ENCODE measurements around the gene CES2. TPM values are rescaled to one million over a fixed set of nuclear protein-coding genes. Genes with fewer than 3 reads are reported as not detected.

Gene CES2
- total and polyA plus RNA-seq, 10 of the 15 experiments (the other 5 are each of a cell fraction or from before 2014, with no cell fraction given), result 1.6 to 33.7 (median 21.0) TPM

DNA sequence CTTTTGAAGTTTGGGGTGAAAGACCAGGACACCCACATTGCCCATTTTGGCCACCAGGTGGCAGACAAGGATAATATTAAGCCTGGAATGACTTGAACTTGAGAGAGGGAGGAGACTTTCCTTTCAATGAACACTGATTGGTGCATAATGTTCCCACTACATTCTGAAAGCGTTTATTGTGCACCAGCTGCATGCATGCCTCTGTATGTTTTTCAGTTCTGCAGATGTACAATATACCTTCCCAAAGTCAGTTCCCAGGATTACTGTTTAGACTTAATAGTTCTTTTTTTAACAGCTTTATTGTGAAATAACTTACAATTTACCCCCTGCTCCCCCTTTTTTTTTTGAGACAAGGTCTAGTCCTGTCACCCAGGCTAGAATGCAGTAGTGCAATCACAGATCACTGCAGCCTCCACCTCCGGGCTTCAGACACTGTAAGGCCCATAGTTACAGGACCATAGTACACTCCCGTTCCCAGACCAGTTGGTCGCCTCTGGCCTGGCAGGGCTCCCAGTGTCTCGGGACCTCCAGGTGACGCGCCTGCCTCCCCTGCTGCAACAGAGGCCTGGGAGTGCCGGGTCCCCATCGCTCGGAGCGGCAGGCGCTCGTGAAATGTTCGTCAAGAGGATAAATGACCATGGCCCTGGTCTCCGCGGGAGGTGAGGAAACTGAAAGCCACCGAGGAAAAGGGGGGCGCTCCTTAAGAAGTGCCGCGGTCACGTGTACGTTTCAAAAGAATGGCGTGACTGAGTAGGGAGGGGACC, 12.2 kb downstream of the CES2 start:
- intact Hi-C loops (cut with micrococcal nuclease; ENCODE audit: unreplicated experiment), result loop anchor here (1.0 kb wide), 1 partner anchor 52 kb away; no protein-coding TSS in a partner anchor
- POLR2A ChIA-PET, result no interaction called here
- H3K9ac ChIP-seq (ENCODE audit: control insufficient read depth, insufficient read depth, low read length), result peak overlapping the region; percentile 31; the same call in 1 of the 2 replicates
- TF ChIP-seq STAT1 (conservative IDR thresholded peaks at IDR 0.05) (no peak), CREB1 (IDR thresholded peaks at IDR 0.05; ENCODE audit: low read depth) (no peak), RFX5 (IDR thresholded peaks at IDR 0.05; ENCODE audit: low read depth, low read length) (no peak), RELA (IDR thresholded peaks at IDR 0.05; ENCODE audit: borderline replicate concordance, partially characterized antibody) (no peak), TARDBP (IDR thresholded peaks at IDR 0.05; ENCODE audit: borderline replicate concordance) (no peak), JUND (IDR thresholded peaks at IDR 0.05; ENCODE audit: low read depth, low read length) (no peak), IKZF2 (IDR thresholded peaks at IDR 0.05) (no peak), BHLHE40 (IDR thresholded peaks at IDR 0.05; ENCODE audit: borderline replicate concordance in 1 of 2, low read depth in 2 of 2, low read length in 1 of 2) (peak; percentile 18 to 65; a peak in 2 of 4 replicates), TAF1 (IDR thresholded peaks at IDR 0.05; ENCODE audit: borderline replicate concordance, low read depth, low read length) (no peak), ZNF24 (IDR thresholded peaks at IDR 0.05) (no peak)
- TF ChIP-seq, protein P1, sequence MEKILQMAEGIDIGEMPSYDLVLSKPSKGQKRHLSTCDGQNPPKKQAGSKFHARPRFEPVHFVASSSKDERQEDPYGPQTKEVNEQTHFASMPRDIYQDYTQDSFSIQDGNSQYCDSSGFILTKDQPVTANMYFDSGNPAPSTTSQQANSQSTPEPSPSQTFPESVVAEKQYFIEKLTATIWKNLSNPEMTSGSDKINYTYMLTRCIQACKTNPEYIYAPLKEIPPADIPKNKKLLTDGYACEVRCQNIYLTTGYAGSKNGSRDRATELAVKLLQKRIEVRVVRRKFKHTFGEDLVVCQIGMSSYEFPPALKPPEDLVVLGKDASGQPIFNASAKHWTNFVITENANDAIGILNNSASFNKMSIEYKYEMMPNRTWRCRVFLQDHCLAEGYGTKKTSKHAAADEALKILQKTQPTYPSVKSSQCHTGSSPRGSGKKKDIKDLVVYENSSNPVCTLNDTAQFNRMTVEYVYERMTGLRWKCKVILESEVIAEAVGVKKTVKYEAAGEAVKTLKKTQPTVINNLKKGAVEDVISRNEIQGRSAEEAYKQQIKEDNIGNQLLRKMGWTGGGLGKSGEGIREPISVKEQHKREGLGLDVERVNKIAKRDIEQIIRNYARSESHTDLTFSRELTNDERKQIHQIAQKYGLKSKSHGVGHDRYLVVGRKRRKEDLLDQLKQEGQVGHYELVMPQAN (conservative IDR thresholded peaks at IDR 0.05), result no peak; the same call in 1 of the 2 replicates
- TF ChIP-seq, protein P2, sequence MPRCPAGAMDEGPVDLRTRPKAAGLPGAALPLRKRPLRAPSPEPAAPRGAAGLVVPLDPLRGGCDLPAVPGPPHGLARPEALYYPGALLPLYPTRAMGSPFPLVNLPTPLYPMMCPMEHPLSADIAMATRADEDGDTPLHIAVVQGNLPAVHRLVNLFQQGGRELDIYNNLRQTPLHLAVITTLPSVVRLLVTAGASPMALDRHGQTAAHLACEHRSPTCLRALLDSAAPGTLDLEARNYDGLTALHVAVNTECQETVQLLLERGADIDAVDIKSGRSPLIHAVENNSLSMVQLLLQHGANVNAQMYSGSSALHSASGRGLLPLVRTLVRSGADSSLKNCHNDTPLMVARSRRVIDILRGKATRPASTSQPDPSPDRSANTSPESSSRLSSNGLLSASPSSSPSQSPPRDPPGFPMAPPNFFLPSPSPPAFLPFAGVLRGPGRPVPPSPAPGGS (IDR thresholded peaks at IDR 0.05; ENCODE audit: borderline replicate concordance, insufficient read depth, low read depth, low read length, poor library complexity, severe bottlenecking), result no peak
- TF ChIP-seq, protein P3, sequence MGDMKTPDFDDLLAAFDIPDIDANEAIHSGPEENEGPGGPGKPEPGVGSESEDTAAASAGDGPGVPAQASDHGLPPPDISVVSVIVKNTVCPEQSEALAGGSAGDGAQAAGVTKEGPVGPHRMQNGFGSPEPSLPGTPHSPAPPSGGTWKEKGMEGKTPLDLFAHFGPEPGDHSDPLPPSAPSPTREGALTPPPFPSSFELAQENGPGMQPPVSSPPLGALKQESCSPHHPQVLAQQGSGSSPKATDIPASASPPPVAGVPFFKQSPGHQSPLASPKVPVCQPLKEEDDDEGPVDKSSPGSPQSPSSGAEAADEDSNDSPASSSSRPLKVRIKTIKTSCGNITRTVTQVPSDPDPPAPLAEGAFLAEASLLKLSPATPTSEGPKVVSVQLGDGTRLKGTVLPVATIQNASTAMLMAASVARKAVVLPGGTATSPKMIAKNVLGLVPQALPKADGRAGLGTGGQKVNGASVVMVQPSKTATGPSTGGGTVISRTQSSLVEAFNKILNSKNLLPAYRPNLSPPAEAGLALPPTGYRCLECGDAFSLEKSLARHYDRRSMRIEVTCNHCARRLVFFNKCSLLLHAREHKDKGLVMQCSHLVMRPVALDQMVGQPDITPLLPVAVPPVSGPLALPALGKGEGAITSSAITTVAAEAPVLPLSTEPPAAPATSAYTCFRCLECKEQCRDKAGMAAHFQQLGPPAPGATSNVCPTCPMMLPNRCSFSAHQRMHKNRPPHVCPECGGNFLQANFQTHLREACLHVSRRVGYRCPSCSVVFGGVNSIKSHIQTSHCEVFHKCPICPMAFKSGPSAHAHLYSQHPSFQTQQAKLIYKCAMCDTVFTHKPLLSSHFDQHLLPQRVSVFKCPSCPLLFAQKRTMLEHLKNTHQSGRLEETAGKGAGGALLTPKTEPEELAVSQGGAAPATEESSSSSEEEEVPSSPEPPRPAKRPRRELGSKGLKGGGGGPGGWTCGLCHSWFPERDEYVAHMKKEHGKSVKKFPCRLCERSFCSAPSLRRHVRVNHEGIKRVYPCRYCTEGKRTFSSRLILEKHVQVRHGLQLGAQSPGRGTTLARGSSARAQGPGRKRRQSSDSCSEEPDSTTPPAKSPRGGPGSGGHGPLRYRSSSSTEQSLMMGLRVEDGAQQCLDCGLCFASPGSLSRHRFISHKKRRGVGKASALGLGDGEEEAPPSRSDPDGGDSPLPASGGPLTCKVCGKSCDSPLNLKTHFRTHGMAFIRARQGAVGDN (IDR thresholded peaks at IDR 0.05), result no peak
- TF ChIP-seq, protein P4, sequence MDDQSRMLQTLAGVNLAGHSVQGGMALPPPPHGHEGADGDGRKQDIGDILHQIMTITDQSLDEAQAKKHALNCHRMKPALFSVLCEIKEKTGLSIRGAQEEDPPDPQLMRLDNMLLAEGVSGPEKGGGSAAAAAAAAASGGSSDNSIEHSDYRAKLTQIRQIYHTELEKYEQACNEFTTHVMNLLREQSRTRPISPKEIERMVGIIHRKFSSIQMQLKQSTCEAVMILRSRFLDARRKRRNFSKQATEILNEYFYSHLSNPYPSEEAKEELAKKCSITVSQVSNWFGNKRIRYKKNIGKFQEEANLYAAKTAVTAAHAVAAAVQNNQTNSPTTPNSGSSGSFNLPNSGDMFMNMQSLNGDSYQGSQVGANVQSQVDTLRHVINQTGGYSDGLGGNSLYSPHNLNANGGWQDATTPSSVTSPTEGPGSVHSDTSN (IDR thresholded peaks at IDR 0.05; ENCODE audit: insufficient replicate concordance, low read depth, low read length), result no peak

More for the DNA sequence above, 12.2 kb downstream of the CES2 start:
- no TSS peak for BruUV-seq (replicated peaks)
- RAD21 ChIA-PET (ENCODE audit: unreplicated experiment), result interaction anchor here (0.7 to 1.1 kb wide), 2 partner anchors 13 to 71 kb away, joined by 3 to 6 read pairs; no protein-coding TSS in a partner anchor
- H3K4me1 ChIP-seq (ENCODE audit: control insufficient read depth, insufficient read depth, low read length), result peaks cover 19% of the 10 kb centered on the region
- no peaks in the 10 kb centered on the region for H3K27me3 ChIP-seq (replicated peaks in 1 of 2; ENCODE audit: control insufficient read depth in 2 of 2, insufficient read depth in 2 of 2, low read length in 1 of 2)
- FAIRE-seq, result peak; percentile 98
- ATAC-seq, result peak; percentile 87
- peak overlapping the region; percentile 100 for H3K4me2 ChIP-seq (ENCODE audit: control insufficient read depth, insufficient read depth)
- H3K9me3 ChIP-seq (replicated peaks; ENCODE audit: control insufficient read depth, insufficient read depth, low read length), result no peaks in the 10 kb centered on the region
- H3K4me3 ChIP-seq, result peak overlapping the region; percentile 57; the same call in 1 of the 2 replicates
- H2AFZ ChIP-seq (ENCODE audit: control insufficient read depth, low read depth, low read length), result peak overlapping the region; percentile 83
- no peaks in the 10 kb centered on the region for H3K79me2 ChIP-seq (ENCODE audit: control insufficient read depth, insufficient read depth, low read length)
- SMC1A ChIA-PET (ENCODE audit: uncharacterized antibody, unreplicated experiment), result interaction anchor here (0.6 to 0.7 kb wide), 2 partner anchors 55 to 225 kb away, joined by 3 read pairs; no protein-coding TSS in a partner anchor
- CTCF ChIA-PET, result interaction anchor here (0.5 to 2.2 kb wide), 15 partner anchors 10 to 411 kb away, joined by 3 to 8 read pairs (median 4); no protein-coding TSS in a partner anchor
- H3K27ac ChIP-seq (ENCODE audit: control insufficient read depth, insufficient read depth), result no peak overlapping the region
- peak; percentile 72 for DNase-seq (ENCODE audit: low read depth, low spot score)
- in situ Hi-C loops (cut with MboI), result no loop called here
- no peaks in the 10 kb centered on the region for H3K36me3 ChIP-seq (ENCODE audit: control insufficient read depth in 2 of 2, insufficient read depth in 2 of 2, low read length in 1 of 2)
- no peaks in the 10 kb centered on the region for H4K20me1 ChIP-seq (ENCODE audit: control insufficient read depth, insufficient read depth)
- WGBS (ENCODE audit: insufficient coverage, insufficient replicate concordance, low lambda C conversion rate, missing lambda C conversion rate), result under 1% methylated on average over 22 of the region's 23 CpGs
